Amniotic stem cell (primary cell): ENCODE data around the gene TMEM184A.

Source experiments
- DNase-seq: peaks from one replicate; lab custom pipeline; 2025; lab: John Stamatoyannopoulos, UW

TMEM184A gene

DNA sequence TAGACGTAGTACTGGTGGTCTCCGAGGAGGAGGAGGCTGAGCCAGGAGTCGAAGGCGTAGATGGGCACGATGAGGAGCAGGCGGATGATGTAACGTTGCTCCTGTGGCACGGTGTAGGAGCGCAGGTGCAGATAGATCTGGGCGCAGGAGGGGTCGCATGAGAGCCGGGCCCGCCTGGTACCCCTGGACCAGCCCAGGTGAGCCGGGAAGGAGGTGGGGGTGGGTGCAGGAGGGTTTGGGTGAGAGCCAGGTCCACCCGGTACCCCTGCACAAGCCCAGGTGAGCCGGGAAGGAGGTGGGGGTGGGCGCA, 5.2 kb downstream of the TMEM184A start:
- DNase-seq = no peak

DNA sequence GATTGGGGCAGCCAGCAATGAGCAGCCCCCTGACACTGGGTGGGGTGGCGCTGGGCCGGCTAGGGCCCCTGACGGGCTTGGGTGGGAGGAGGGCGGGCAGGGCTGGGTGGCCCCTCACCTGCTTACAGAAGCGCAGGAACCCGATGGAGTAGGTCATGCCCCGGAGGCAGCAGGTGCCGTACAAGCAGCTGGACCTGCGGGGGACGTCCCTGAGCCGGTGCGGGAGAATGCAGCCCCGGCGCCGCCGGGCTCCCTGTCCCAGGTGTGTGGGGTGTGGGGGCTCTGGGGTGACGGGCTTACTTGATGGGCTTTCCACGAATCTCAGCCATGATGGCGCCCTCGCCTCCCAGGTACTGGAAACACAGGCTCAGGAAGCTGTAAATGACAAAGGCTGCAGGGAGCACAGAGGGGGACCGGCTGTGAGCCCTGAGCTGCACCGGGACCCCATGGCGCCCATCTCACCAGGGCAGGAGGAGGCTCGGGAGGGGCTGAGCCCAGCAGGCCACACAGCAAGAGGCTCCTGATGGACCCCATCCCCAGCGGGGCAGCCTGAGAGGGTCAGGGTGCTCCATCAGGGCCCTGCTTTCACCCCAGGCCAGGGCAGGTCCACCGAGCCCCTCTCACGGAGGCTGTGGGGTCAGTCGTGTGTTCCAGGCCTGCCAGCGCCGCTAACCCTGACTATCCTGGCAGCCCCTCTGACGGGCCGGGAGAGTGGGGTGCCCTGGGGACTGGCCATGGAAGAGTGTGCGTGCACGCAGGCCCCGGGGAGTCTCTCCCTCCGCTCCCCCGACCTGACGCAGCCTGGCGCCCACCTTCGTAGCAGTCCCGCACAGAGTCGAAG, 5.8 kb downstream of the TMEM184A start:
- no peak for DNase-seq

DNA sequence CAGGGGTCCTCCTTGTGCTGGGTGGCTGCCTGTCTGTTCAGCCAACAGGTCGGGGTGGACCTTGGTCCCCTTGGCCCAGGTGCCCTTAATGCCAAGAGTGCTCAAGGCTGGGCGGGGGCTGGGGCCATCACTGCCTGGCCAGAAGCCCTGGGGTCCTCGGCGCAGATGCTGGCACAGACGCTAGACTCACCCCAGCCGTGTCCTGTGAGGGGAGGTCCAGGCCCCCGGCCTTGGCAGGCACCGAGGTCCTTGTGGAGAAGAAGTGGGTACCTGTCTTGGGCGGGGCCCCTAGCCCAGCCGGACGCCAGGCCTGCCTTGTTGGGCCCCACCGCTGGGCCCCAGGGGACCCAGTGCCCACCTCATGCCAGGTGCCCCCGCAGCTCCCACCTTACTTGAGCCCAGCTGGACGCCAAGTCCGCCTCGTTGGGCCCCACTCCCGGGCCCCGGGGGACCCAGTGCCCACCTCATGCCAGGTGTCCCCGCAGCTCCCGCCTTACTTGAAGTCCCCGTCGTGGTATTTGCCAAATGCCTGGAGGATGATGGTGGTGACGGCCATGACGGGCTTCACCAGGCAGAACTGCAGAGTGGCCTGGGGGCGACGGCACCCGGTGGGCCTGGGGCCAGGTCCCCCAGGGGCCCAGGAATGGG, 6.5 kb downstream of the TMEM184A start:
- no peak for DNase-seq

DNA sequence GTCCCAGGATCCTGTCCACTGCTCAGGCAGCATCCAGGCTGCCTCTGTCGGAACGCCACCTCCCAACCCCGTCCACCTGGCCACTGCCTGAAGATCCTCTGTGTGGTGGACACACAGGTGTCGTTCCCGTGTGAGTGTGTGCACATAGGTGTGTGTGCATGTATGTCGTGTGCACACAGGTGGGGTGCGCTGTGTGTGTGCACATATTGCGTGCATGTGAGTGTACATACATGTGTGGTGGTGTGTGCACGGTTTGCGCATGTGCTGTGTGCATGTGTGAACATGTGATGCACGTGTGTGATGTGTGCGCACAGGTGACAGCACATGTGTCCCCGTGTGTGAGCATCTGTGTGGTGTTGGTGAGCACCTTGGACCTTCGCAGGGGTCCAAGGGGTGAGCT, 7.1 kb downstream of the TMEM184A start:
- DNase-seq = no peak

DNA sequence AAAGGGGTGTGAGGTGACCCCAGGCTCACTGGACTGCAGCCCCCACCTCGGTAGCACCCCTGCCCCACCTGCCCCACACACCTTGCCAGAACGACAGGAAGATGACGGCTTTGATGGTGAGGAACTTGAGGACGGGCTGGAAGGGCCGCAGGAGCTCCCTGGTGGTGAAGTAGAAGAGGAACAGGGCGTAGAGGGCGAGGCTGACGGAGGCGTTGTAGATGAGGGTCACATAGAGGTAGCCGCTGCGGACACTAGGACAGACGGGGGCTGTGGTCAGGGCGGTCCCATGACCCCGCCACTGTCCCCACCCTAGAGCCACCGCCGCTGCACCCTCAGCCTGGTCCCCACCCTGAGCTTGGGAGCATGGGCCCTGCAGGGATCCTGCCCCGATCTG, 7.6 kb downstream of the TMEM184A start:
- no peak for DNase-seq

DNA sequence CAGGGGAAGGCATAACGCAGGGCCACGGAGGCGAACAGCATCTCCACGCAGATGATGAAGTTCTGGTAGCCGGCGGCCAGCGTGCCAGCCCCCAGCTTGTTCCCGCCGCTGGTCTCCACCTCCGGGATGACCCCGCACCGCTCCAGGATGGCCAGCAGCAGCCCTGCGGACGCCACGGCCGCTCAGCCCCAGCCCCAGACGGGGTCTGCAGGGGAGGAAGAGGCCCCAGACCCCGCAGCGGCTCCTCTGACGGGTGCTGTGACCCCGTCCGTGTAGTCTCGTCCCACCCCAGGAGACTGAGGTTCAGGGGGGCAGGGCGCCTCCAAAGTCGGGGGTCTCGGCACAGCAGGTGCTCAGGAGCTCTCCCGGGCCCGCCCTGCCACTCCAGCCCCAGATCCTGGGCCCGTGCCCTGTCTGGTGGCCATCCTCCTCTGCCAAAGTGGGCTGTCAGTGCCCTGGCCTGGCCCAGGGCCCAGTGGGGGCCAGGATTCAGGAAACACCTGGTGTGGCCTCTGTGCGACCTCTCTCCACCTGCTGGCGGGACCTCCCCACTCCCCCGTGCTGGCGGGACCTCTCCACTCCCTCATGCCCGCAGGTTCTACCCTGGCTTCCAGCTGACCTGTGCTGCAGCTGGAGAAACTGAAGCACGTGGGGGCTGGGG, 8.1 kb downstream of the TMEM184A start:
- no peak for DNase-seq

DNA sequence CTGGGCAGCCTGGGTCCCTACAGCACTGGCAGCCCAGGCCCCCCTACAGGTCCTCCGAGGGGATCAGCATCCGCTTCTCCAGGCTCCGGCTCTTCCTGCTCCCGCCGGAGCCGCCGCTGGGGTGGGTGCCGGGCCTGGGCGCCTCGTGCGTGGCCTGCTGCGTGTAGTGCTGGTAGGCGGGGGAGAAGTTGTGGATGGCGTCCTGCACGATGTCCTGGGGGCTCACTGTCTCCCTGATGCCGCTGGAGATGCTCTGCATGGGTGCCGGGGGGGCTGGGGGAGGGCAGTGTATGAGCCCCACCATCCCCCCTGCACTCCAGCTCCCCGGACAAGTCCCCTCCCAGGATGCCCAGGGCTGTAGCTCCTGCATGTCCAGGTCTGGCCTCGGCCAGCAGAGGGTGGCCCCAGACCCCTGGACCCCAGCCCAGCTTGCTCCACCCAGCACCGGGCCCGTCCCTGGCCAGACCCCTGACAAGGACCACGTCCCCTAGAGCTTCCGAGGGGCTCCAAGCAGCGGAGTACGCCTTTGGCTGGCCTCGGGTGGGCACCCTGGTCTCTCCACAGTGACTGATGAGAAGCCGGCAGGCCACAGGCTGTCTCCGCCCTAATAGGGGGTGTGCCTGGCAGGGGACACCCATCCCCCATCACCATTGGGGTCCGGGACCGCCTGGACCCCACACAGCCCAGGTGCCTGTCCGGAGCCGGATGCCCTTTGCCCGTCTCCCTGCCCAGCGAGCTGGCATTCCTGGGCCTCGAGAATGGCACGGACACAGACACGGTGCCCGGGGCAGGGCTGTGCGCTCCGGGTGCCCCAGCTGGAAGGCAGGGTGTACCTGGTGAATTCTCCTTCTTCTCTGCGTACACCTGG, 8.9 kb downstream of the TMEM184A start:
- DNase-seq = no peak

DNA sequence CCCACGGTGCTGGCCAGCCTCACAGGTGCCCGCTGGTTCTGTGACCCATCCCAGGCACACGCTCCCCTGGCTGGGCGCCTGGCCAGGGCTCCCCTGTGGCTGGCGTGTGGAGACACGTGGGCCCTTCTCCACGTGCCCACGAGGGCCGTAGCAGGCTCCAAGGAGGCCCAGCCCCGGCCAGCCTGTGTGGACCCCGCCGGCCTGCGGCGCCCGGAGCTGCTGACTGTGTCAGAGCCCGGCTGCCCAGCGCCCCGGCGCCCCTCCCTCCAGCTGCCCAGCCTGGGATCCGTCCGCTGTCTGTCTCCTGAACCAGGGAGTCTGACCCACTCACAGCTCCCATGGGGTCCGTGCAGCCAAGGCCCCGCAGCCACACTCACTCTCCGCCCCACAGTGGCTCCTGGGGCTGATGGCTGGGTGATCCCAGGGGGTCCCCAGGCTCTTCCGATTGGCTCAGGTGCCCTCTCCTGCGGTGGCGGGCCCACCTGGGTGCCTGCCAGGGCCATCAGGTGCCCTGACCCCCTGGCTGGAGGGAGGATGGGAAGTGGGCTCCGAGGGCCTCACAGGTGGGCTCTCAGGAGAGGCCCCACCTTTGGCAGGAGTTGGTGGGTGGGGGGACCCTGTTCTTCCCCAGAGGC, 9.6 kb downstream of the TMEM184A start:
- DNase-seq = no peak

DNA sequence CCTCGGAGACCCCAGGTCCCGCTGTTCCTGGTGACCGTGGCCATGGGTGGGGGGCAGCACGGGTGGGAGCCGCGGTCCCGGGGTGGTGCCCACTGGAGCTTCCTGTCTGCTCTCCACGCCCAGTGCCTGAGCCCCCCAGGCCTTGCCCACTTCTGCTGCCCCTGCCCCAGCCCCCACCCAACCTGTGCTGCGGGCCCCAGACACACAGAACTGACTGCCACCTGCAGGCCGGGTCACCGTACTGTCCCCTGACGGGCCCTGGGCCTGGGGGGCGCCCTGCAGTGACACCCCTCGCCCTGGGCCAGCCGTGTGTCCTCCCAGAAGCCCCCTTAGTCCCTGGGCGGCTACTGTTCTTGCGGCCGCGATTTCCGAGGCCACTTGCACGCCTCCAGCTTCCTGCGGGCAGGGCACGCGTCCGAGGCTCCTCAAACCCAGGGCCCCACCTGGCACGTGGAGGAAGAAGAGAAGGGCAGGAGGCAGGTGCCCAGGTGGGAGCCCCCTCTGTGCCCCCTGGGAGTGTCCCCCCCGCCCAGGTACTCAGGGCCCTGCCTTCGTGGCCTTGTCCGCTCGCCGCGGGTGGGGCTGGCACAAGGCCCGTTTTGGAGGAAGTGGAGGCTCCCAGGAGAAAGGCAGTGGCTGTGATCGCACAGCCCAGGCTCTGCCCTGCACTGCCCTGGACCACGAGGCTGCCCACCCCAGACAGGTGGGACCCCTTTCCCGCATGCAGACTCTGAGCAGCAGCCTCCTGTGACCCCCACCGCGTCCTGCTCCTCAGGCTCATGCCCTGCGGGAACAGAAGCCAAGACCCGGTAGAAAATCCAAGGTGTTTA, 10.4 kb downstream of the TMEM184A start:
- DNase-seq = no peak

DNA sequence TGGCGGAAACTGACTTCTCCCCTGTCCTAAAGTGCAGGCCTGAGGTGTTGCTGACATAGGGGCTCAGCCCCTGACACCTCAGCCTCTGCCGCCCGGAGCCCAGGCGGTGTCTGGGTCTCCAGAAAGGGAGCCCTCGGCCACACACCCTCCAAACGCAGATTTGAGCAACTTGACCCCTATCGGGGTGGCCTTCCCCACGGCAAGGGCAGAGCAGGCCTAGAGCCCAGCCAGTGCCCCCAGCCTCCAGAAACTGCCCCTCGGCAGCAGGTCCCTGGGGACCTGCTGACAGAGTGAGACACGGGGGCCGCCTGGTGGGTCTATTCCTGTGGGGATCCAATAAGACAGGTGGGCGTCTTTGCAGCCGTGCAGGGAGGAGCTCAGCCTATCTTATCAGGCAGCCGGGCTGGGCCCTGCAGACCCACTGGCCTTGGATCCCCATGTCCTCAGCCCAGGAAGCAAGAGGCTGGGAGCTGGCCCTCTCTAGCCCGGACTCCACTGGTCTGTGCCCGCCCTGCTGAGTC, 11.0 kb downstream of the TMEM184A start:
- no peak for DNase-seq

DNA sequence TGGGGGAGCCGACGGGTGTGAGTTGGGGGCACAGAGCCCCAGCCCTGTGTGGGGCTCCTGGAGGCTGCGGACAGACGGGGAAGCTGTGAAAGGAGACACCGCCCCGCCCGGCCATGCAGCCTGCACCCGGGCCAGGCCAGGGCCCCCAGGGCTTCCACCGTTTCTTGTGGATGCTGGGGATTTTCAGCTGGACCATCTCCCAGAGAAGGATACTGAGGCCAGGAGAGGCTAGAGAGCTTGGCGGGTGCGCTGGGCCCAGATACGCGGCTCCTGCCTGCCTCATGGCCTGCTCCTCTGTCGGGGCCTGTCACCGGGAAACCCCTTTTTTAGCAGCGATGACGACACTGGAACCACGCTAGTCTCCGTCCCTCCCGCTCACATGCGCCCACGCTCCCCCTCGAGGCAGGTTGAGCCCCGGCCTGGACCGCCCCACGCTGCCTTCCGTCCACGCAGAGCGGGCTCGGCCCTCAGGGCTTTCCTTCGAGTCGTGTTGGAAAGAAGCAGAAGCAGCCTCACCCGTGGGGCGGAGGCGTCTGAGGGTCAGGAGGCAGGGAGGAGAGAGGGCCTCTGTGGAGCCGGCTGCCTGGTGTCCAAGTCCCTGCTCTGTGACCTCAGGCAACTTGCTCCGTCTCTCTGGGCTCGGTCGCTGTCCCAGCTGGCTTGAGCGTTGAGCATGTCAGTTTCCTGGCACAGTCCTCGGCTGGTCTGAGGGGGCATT, 11.7 kb downstream of the TMEM184A start:
- no peak for DNase-seq

DNA sequence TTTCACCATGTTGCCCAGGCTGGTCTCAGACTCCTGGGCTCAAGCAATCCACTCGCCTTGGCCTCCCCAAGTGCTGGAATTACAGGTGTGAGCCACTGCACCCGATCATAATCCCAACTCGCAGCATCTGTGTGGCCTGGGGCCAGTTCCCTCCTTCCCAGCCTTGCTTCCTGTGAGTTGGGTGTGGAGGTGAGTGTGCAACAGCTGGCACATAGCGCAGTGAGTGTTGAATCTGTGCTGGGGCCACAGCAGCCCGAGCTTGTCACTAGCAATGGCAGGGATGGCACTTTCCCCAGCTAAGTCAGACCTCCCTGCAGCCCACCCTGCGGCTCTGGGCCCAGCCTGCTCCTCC, 12.2 kb downstream of the TMEM184A start:
- DNase-seq = no peak

DNA sequence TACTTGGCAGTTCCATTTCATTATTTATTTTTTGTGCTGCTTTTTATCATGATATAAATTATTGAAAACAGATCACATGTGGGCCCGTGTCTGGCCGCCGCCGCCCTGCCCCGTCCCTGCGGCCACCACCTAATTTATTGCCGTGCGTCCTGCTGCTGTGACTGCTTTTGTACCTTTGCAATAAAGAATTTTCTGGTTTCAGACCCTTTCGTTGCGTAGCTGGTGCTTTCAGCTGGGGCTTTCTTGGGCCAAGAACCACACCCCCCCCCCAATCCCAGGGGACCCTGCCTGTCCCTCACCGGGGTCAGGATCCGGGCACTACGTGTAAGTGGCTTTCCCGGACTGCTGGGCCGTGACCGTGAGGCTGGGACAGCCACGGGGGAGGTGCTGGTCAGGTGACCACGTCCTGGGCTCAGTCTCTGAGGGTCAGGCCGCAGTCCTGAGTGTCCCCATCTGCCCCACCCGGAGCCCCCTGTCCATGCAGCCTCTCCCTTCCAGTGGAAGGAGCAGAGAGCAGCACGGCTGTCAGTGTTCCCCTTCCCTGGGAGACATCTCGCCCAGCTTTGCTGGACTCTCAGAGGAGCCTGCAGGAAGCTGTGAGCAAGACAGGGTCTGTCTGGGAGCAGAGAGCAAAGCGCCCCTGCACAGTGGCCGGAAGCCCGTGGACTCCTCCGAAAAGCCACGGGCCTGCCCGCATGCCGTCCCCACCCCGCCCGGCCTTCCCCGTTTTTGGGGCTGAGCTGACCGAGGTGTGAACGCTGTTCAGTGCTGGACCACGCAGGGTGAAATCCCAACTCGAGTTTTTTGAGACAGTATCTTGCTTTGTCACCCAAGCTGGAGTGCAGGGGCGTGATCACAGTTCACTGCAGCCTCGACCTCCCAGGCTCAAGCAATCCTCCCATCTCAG, 12.9 kb downstream of the TMEM184A start:
- DNase-seq = no peak

DNA sequence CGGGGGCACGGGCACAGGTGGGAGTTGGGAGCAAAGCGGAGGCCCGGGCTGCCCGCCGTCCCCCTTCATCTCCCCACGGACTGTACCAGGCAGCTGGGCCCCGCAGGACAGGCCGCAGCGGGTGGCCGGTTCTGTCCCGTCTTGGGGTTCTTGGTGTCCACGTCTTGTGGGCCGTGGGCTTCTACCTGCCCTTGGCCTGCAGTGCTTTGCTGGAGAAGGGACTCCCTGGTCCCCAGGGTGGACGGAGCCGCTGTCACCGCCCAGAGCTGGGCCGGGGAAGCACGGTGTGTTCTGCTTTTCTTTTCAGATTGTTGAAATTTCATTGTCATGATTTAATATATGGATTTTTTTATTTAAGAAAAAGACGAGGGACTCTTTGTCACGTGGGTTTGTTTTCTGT, 13.7 kb downstream of the TMEM184A start:
- no peak for DNase-seq

DNA sequence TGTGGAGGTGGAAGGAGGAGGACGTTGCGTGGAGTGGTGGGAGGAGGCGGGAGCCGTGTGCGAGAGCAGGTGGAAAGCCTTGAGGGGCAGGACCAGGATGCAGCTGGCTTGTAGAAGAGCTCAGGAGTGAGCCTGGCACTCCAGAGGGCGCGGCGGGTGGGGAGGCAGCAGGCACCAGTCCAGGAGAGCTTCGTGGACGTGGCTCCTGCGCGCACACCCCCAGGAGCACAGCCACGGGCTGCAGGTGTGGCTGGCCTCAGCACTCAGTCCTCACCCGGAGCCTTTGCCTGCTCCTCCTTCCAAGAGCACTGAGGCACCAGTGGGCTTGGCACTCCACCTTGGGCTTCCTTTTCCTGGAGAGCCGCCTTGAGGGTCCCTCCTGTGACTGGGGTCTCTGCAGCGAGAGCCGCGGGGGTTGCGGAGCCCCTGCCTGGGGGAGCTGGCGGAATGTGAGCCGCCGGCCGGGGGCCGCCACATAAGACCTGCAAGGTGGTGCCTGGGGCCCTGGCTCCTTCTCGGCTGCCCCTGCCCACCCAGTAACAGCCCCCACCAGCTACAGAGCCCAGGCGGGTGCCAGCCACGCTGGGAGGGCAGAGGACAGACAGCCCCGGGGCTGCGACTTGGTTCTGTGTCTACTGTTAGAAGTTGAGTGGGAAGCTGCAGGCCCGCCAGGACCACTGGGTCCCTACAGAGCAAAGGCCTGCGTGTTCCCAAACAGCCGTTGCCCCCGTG, 14.4 kb downstream of the TMEM184A start:
- DNase-seq = no peak

DNA sequence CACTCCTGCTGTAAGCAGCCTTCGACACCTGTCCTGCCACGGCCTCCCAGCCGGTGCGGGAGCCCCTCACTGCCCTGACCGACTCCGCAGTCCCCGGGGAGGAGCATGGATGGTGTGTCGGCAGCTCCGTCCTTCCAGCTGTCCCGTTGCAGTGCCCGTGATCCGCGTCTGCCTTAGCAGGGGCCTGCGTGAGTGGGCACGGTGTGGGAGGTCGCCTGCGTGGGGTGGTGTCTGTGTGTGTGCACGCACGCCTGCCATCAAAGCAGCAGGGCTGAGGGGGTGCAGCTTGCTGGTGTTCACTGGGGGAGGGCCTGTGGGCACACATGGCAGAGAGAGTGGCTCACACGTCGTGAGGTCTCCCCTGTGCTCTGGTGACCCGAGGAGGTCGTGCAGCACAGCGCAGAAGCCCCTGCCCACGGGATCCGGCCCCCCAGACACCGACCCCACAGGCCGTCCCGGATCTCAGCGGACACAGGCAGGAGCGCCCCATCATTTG, 15.2 kb downstream of the TMEM184A start:
- DNase-seq = no peak

DNA sequence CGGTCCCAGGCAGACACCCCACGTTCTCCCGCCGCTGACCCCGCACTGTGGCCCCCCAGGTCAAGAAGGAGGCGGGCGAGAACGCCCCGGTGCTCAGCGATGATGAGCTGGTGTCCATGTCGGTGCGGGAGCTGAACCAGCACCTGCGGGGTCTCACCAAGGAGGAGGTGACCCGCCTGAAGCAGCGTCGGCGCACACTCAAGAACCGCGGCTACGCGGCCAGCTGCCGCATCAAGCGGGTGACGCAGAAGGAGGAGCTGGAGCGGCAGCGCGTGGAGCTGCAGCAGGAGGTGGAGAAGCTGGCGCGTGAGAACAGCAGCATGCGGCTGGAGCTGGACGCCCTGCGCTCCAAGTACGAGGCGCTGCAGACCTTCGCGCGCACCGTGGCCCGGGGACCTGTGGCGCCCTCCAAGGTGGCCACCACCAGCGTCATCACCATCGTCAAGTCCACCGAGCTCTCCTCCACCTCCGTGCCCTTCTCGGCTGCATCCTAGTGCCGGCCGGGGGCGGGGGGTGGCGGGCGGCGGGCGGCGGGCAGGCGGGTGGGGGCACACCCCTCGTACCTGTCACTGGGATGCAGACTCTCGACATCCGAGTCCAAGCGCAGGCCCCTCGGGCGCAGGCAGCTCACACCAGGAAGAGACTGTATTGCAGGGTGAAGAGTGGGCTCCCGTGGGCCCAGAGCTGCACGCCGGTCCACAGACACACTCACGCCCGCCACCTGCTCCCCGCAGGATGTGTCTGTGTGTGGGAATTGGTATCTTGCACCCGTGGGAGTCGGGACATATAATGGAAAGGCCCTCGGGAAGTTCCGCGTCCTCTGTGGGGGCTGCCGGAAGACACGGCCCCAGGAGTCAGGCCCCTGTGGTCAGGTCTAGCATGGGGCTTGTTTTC, 15.9 kb downstream of the TMEM184A start:
- no peak for DNase-seq
